GM12891 (cell line): ENCODE data around the gene ETV6.

Experiments
- PAX5 ChIP-seq: IDR thresholded peaks from 2 replicates; pipeline ENCODE4 v1.6.1; 2011; ENCODE audit warnings: low read length, moderate library complexity, mild to moderate bottlenecking; ENCODE audit not compliant: insufficient read depth, severe bottlenecking
- POLR2A ChIP-seq: IDR thresholded peaks from 2 replicates; pipeline ENCODE4 v1.6.1; 2011; ENCODE audit warnings: low read depth, low read length, control low read depth
- POLR2AphosphoS5 ChIP-seq: IDR thresholded peaks from 2 replicates; pipeline ENCODE4 v1.6.1; 2011; ENCODE audit warnings: low read depth, low read length, control low read depth
- POU2F2 ChIP-seq: IDR thresholded peaks from 2 replicates; pipeline ENCODE4 v1.6.1; 2011; ENCODE audit warnings: low read depth, mild to moderate bottlenecking, control low read depth, low read length, moderate library complexity
- SPI1 ChIP-seq: IDR thresholded peaks from 2 replicates; pipeline ENCODE4 v1.6.1; 2011; ENCODE audit warnings: low read depth, low read length, control low read depth
- TAF1 ChIP-seq: IDR thresholded peaks from 2 replicates; pipeline ENCODE4 v1.6.1; 2011; ENCODE audit warnings: low read depth, low read length, control low read depth

- TF ChIP-seq POLR2A, result no peak
- no peak for TF ChIP-seq POLR2AphosphoS5
- no peak for TF ChIP-seq TAF1
- no peak for TF ChIP-seq POU2F2
- TF ChIP-seq SPI1, result no peak
- TF ChIP-seq PAX5, result no peak
Measured at GRCh38 chr12:11807458-11807857, 158.0 kb downstream of the ETV6 start.
